Mucosa of gallbladder (tissue), 1 donor: ENCODE data around the gene SAYSD1. TPM values are rescaled to one million over a fixed set of nuclear protein-coding genes. Genes with fewer than 3 reads are reported as not detected.

ENCODE experiments used
- DNase-seq: peaks from one replicate; pipeline ENCODE4 v3.0.0-alpha.2; 2020; ENCODE audit warnings: low spot score
- total RNA-seq: library from RNA; stranded (reverse); gene quantifications from one replicate; pipeline ENCODE4 v1.2.1, GENCODE V29; 2021
- donor health status: DM: no; HTN: no; CAD: no.

Gene SAYSD1
- total RNA-seq, 1 donor from 2014 or later, result 15.9 TPM

DNA sequence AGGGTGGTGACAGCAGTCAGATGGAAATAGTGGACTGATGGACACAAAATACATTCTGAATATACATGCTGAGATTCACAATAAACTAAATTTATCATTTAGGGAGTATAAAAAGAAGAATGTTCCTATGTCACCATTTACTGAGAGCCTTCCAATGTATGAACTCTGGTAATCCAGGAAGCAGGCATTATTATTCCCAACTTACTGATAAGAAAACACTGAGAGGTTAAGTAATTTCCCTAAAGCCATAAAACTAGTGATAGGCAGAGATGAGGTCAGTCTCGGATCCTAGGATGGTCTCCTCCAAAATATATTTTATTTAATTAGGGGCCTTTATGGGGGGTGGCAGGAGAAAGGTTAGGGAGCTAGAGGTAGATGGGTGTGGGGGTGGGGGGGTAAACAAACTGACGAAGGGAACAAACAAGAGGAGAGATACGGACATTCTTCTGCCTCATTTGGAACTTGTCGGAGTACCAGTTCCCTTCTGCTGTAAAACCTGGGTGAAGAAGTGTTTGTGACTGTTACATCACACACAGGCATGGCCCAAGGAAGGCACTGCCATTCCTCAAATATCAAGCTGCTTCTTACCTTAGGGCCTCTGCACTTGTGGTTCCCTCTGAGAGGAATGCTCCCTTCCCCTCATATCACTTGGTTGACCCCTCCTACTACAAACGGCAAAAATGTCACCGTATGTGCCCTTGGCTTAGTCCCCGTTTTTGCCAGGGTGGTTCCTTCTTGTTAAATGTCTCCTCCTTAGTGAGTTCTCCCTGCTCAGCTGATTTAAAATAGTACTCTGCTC is 6.7 kb downstream of the SAYSD1 start:
- no peak for DNase-seq

DNA sequence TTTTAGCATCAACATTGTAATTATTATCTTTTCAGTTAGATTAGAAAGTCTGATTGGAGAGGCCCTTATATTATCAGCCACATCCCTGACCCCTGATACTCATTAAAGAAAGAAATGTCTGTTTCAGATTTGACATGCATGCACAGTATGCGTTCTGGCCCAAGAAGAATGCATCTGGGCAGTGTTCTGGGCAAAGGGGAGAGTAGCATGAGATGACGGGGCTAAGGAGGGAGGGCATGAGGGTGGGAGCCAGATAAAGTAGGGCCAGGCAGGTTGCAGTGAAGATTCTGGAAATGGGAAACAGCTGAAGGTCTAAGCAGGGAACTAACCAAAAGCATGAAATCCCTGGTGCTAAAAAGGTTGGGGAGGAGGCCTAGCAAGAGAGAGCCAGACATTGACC is 7.3 kb downstream of the SAYSD1 start:
- no peak for DNase-seq

GRCh38 chr6:39107034-39107433 is 8.0 kb downstream of the SAYSD1 start:
- DNase-seq, result no peak

GRCh38 chr6:39104528-39104927 is 10.5 kb downstream of the SAYSD1 start:
- DNase-seq, result no peak

DNA sequence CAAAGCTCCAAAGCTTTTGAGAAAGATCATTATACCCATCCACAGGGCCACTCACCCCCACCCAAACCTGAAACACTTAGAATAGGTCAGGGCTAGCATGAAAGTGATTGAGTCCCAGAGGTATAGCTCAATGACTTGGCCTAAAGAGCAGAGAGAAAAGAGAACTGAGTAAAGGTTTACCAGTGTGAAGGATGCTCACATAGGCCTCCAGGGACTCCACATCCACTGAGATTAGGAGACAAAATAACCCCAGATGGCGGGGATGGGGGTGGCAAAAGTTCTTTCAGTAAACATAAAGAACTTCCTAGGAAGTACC is 12.2 kb downstream of the SAYSD1 start:
- no peak for DNase-seq

- peak; percentile 20 for DNase-seq
These were observed 12.7 kb downstream of the SAYSD1 start for GRCh38 chr6:39102071-39102820.

DNA sequence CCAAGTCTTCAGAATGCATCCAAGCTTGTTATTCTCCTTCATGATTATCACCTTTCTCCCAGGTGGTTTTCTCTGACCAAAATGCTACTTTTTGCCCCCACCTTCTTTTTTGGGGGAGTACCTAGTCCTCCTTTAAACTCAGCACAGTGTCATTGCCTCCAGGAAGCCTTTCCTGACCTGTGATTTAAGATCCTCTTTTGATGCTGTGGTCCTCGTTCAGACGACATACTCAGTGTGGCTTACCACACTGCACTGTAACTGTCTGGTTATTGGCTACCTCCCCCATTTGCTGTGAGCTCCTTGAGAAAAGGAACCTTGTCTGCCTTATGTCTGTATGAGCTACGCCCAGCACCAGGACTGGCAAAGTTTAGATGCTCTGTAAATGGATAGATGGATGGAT is 14.6 kb downstream of the SAYSD1 start:
- DNase-seq, result no peak

- DNase-seq, result no peak
These were observed 19.4 kb downstream of the SAYSD1 start for GRCh38 chr6:39095578-39095977.

DNA sequence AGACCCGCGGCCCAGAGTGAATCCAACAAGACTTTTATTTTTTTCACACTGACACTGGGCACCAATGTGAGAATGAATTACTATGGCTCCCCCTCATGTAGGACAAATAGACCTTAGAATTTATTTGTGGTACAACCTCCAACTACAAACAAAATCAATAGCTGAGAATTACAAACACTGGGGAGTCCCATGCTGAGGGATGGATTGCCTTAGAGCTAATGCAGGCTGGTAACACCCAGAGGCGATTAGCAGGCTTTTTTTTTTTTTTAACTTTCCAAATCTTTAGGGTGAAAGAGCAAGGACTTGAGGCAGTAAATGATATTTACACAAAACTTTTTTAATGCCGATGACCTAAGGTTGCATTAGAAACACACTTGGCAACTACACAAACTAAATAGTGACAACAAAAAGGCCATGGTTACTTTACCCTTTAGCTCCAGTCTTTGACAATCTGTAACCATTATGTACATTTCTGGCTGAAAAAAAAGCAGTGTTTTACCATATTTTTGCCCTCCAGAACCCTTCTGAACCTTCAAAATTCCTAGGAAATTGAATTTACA is 21.8 kb downstream of the SAYSD1 start:
- DNase-seq, result no peak

GRCh38 chr6:39092124-39092523 is 22.9 kb downstream of the SAYSD1 start:
- no peak for DNase-seq

DNA sequence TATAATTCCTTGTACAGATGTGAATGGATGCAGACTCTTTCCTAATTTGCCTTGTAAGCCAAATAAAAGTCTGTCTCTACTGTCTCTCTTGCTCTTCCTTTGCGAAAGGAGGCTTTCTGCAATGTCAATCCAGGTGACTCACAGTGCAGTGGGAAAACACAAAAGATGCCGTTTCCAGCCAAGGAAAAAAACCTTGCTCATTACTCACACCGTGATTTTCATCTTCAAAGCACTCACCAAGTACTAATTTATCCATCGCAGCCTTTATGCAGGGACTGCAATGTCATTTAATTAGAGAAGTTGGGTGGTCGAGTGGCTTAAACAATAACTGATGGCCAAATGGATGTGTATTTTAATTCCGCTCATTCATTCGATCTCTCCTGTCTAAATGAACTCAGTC is 23.8 kb downstream of the SAYSD1 start:
- no peak for DNase-seq

GRCh38 chr6:39090036-39090435 is 24.9 kb downstream of the SAYSD1 start:
- DNase-seq, result no peak

GRCh38 chr6:39088331-39088730 is 26.7 kb downstream of the SAYSD1 start:
- DNase-seq, result peak; percentile 46

- DNase-seq, result no peak
These were observed 27.8 kb downstream of the SAYSD1 start for GRCh38 chr6:39087197-39087596.

DNA sequence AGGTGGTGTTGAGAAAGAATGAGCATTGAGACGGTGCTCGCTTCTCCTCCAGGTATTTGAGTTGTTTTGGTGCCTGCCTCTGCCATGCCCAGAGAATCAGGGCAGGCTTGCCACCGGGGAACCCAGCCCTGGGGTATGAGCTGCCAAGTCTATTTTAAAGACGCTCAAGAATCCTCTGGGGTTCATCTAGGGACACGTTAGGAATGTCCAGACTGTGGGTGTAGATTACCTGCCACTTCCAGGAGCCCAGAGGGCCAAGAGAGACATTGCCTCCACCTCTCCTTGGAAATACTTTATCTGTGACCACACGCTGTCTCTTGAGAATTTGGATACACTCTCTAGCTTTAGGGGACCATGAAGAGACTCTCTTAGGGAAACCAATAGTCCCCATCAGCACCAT is 28.3 kb downstream of the SAYSD1 start:
- no peak for DNase-seq

GRCh38 chr6:39086294-39086693 is 28.7 kb downstream of the SAYSD1 start:
- no peak for DNase-seq

- no peak for DNase-seq
These were observed 29.7 kb downstream of the SAYSD1 start for GRCh38 chr6:39085129-39085797.

DNA sequence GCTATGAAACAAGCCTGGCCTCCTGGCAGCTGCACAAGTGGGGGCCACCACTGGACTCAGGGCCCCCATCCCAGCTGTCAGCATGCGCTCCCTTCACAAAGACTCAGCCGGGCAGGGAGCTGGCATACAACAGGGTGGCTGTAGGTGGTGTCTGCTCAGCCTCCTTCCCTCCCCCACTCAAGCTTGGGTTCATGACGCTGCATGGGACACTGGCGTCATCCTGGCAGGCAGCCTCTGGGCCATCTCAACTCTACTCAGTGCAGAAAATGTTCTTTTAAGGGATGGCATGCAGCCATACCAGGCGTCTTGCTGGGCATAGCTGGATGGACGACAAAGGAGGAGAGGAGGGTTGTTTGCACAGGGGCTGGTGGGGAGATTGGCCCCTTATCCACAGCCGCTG is 30.5 kb downstream of the SAYSD1 start:
- no peak for DNase-seq

DNA sequence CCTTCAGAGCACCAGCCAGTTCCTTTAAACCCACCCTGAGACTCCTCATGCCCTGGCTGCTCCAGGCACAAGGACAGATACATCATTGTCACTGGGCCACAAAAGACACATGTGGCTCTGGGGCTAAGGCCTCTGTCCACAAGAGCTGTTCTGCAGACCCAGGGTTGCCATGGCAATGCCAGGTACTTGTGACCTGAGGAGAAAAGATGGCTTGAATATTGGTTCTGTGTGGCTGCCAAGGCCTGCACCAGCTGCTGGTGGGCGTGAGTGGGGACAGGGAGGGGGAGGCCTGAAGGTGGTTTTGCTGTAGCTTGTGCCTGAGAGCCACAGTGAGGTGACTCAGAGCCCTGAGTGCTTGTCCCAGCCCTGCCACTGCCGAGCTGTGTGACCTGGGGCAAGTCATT is 31.8 kb downstream of the SAYSD1 start:
- no peak for DNase-seq

- no peak for DNase-seq
These were observed 32.7 kb downstream of the SAYSD1 start for GRCh38 chr6:39082310-39082709.

DNA sequence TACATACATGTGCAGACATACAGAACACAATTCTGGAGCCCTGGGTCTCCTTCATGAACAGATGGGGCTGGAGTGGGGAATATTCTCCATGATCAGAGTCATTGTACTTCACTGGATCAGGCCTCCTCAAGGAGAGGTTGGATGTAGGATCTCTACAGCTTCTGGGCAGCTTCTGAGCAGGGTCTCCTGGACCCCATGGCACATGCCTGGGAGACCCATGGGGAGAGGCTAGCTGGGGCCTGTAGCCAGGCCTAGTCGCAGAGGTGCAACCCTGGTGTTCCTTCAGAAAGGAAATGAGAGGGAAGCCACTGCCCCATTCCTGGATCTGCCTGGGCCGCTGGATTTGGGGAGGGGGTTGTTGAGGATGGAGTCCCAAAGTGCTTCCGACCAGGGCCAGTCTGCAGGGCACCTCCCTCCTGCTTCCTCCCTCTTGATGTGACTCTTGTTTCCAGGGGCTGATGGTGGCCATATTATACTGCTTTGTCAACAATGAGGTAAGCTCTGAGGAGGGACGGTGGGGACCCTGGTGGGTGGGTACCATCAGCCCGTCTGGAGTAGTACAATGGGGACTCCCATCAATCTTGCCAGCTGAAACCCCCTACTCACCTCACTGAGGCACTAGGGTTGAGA is 34.6 kb downstream of the SAYSD1 start:
- no peak for DNase-seq
